HG03469 (cell line): ENCODE measurements around the gene DPP6.

Source experiments
- ATAC-seq: cut with Tn5 transposase; IDR thresholded peaks from one replicate; pipeline ENCODE4 v1.9.1; 2021; ENCODE audit warnings: mild to moderate bottlenecking, moderate library complexity, moderate number of reproducible peaks; ENCODE audit not compliant: unreplicated experiment

The DPP6 gene

GRCh38 chr7:154217688-154218340 lies 165.6 kb downstream of the DPP6 start:
- ATAC-seq: no peak

- no peak for ATAC-seq
Measured at GRCh38 chr7:154231732-154232131, 179.5 kb downstream of the DPP6 start.

- no peak for ATAC-seq
Measured at GRCh38 chr7:154232700-154233099, 180.5 kb downstream of the DPP6 start.

- no peak for ATAC-seq
Measured at GRCh38 chr7:154241988-154242387, 189.8 kb downstream of the DPP6 start.

- ATAC-seq: no peak
Measured at GRCh38 chr7:154242709-154243108, 190.5 kb downstream of the DPP6 start.

GRCh38 chr7:154252046-154252445 lies 199.8 kb downstream of the DPP6 start:
- ATAC-seq: no peak

- no peak for ATAC-seq
Measured at GRCh38 chr7:154253810-154254209, 201.6 kb downstream of the DPP6 start.

GRCh38 chr7:154255324-154255723 lies 203.1 kb downstream of the DPP6 start:
- ATAC-seq: no peak

- ATAC-seq: no peak
Measured at GRCh38 chr7:154256150-154256549, 204.0 kb downstream of the DPP6 start.

GRCh38 chr7:154259396-154259795 lies 207.2 kb downstream of the DPP6 start:
- no peak for ATAC-seq

GRCh38 chr7:154287356-154287755 lies 235.2 kb downstream of the DPP6 start:
- ATAC-seq: no peak

- ATAC-seq: no peak
Measured at GRCh38 chr7:154289119-154289518, 236.9 kb downstream of the DPP6 start.

- no peak for ATAC-seq
Measured at GRCh38 chr7:154296443-154296842, 244.2 kb downstream of the DPP6 start.

GRCh38 chr7:154299736-154300135 lies 247.5 kb downstream of the DPP6 start:
- ATAC-seq: no peak

- ATAC-seq: no peak
Measured at GRCh38 chr7:154302380-154302779, 250.2 kb downstream of the DPP6 start.

- ATAC-seq: no peak
Measured at GRCh38 chr7:154304231-154304630, 252.0 kb downstream of the DPP6 start.

GRCh38 chr7:154304740-154305700 lies 252.8 kb downstream of the DPP6 start:
- ATAC-seq: no peak

GRCh38 chr7:154306036-154306435 lies 253.8 kb downstream of the DPP6 start:
- no peak for ATAC-seq

- no peak for ATAC-seq
Measured at GRCh38 chr7:154308928-154309327, 256.7 kb downstream of the DPP6 start.

GRCh38 chr7:154310114-154310513 lies 257.9 kb downstream of the DPP6 start:
- no peak for ATAC-seq

GRCh38 chr7:154324196-154324595 lies 272.0 kb downstream of the DPP6 start:
- no peak for ATAC-seq

GRCh38 chr7:154326421-154326820 lies 274.2 kb downstream of the DPP6 start:
- ATAC-seq: no peak
